GM12878 (cell line): ENCODE measurements around the gene HMCN1. TPM values are rescaled to one million over a fixed set of nuclear protein-coding genes. Genes with fewer than 3 reads are reported as not detected.

Experiments used
- ATAC-seq: fragments of 200-7000 bp; cut with Tn5 transposase; 3 replicates; pipeline ENCODE4 v1.9.1; 2020; ENCODE audit warnings: mild to moderate bottlenecking, moderate library complexity
- BruUV-seq: library from RNA; stranded (reverse); fragments of 400-500 nt; replicated peaks from 2 replicates; lab custom pipeline; 2021; lab: Mats Ljungman, UMichigan
- CTCF ChIA-PET: fragments of 300-600 bp; sonication (Branson Sonifier 250); formaldehyde crosslinking; extraction: SDS; loops from one replicate; lab custom pipeline; 2021; ENCODE audit warnings: inconsistent platforms; lab: Yijun Ruan, JAX
- POLR2A ChIA-PET: fragments of 350-600 bp; formaldehyde crosslinking; extraction: SDS; loops from one replicate; lab custom pipeline; 2021; ENCODE audit warnings: inconsistent platforms; lab: Charles Lee
- RAD21 ChIA-PET: fragments of 300-600 bp; sonication (Branson Sonifier 250); formaldehyde crosslinking; loops from one replicate; lab custom pipeline; 2023; ENCODE audit warnings: antibody characterized with exemption; ENCODE audit not compliant: unreplicated experiment; lab: Charles Lee
- SMC1A ChIA-PET: fragments of 300-600 bp; sonication (Branson Sonifier 250); formaldehyde crosslinking; loops from one replicate; lab custom pipeline; 2023; ENCODE audit not compliant: unreplicated experiment, uncharacterized antibody; lab: Charles Lee
- DNase-seq: peaks from one replicate; pipeline ENCODE4 v3.0.0-alpha.2; 2011; ENCODE audit warnings: low read depth, low spot score
- FAIRE-seq: peaks from 3 replicates; lab custom pipeline; 2011; peaks lifted over from hg19 to GRCh38; lab: Jason Lieb, UNC
- H2AFZ ChIP-seq: 2 replicates; pipeline ENCODE4 v1.6.0; 2011; ENCODE audit warnings: low read depth, low read length, control low read depth; ENCODE audit not compliant: control insufficient read depth
- H3K27ac ChIP-seq: 2 replicates; pipeline ENCODE4 v1.5.1; 2011; ENCODE audit warnings: control low read depth; ENCODE audit not compliant: control insufficient read depth, insufficient read depth
- H3K27me3 ChIP-seq, 2 experiments: replicated peaks in 1 of 2; 2 replicates each; pipeline versions ENCODE4 v1.6.0 to v1.6.1; 2011; ENCODE audit warnings: low read length in 1 of 2; ENCODE audit not compliant: control insufficient read depth in 2 of 2, insufficient read depth in 2 of 2
- H3K36me3 ChIP-seq, 2 experiments: 2 replicates each; pipeline ENCODE4 v1.5.1; 2011; ENCODE audit warnings: low read length in 1 of 2; ENCODE audit not compliant: control insufficient read depth in 2 of 2, insufficient read depth in 2 of 2
- H3K4me1 ChIP-seq: 2 replicates; pipeline ENCODE4 v1.6.1; 2011; ENCODE audit warnings: mild to moderate bottlenecking, low read length, moderate library complexity, mixed read lengths; ENCODE audit not compliant: control insufficient read depth, insufficient read depth
- H3K4me2 ChIP-seq: 2 replicates; pipeline ENCODE4 v1.6.0; 2011; ENCODE audit warnings: control low read depth; ENCODE audit not compliant: control insufficient read depth, insufficient read depth
- H3K4me3 ChIP-seq: fragments of 200-600 bp; sonication (generic); 2 replicates; pipeline ENCODE4 v1.5.1; 2016
- H3K79me2 ChIP-seq: 2 replicates; pipeline ENCODE4 v1.6.0; 2011; ENCODE audit warnings: low read length; ENCODE audit not compliant: control insufficient read depth, insufficient read depth
- H3K9ac ChIP-seq: 2 replicates; pipeline ENCODE4 v1.8.0; 2011; ENCODE audit warnings: low read length, control low read depth, mixed read lengths; ENCODE audit not compliant: control insufficient read depth, insufficient read depth
- H3K9me3 ChIP-seq: replicated peaks from 3 replicates; pipeline ENCODE4 v1.5.1; 2011; ENCODE audit warnings: mild to moderate bottlenecking, low read length; ENCODE audit not compliant: control insufficient read depth, insufficient read depth
- H4K20me1 ChIP-seq: 2 replicates; pipeline ENCODE4 v1.6.0; 2011; ENCODE audit not compliant: control insufficient read depth, insufficient read depth
- CEBPB ChIP-seq, 2 experiments: fragments of 150-350 bp in 1 of 2; IDR thresholded peaks; 2 replicates each; pipeline ENCODE4 v1.6.1; 2012 to 2014; ENCODE audit warnings: low read depth in 2 of 2, low read length in 2 of 2, borderline replicate concordance in 1 of 2, inconsistent platforms in 1 of 2
- EP300 ChIP-seq, 2 experiments: fragments of 150-350 bp in 1 of 2; IDR thresholded peaks; 2 replicates each; pipeline ENCODE4 v1.6.1; 2011 to 2012; ENCODE audit warnings: low read depth in 2 of 2, low read length in 2 of 2, borderline replicate concordance in 1 of 2, improper control_type of control experiment in 1 of 2, inconsistent platforms in 1 of 2; ENCODE audit not compliant: control insufficient read depth in 1 of 2
- EZH2 ChIP-seq: IDR thresholded peaks from 2 replicates; pipeline ENCODE4 v1.6.1; 2012; ENCODE audit warnings: low read depth, mild to moderate bottlenecking, control low read depth, inconsistent platforms, low read length, borderline replicate concordance; ENCODE audit not compliant: control insufficient read depth
- KAT2A ChIP-seq: conservative IDR thresholded peaks from 2 replicates; pipeline ENCODE4 v1.6.1; 2011; ENCODE audit warnings: low read depth, low read length; ENCODE audit not compliant: control insufficient read depth
- KDM1A ChIP-seq: fragments of 200-600 bp; sonication (generic); IDR thresholded peaks from 2 replicates; pipeline ENCODE4 v1.6.1; 2016; ENCODE audit warnings: borderline replicate concordance
- MYC ChIP-seq: IDR thresholded peaks from 2 replicates; pipeline ENCODE4 v1.6.1; 2011; ENCODE audit warnings: mild to moderate bottlenecking, low read length, moderate library complexity, inconsistent platforms; ENCODE audit not compliant: insufficient read depth, insufficient replicate concordance, insufficient read length, severe bottlenecking
- YBX1 ChIP-seq: fragments of 450-650 bp; IDR thresholded peaks from 2 replicates; pipeline ENCODE4 v1.6.1; 2016; ENCODE audit warnings: antibody characterized with exemption
- ZSCAN29 ChIP-seq: fragments of 450-650 bp; IDR thresholded peaks from 2 replicates; pipeline ENCODE4 v1.6.1; 2017; ENCODE audit warnings: mild to moderate bottlenecking, moderate library complexity
- WGBS: methylation state at CpG from one replicate; pipeline ENCODE4 v1.1.6; 2016; ENCODE audit warnings: low lambda C conversion rate; ENCODE audit not compliant: insufficient replicate concordance, insufficient coverage; ENCODE audit errors: missing lambda C conversion rate; 5-methylcytosine and 5-hydroxymethylcytosine counted together
- in situ Hi-C: fragments of 300-500 bp; cut with MboI; formaldehyde crosslinking; loops from 9 replicates; pipeline ENCODE4 v1.14.3; 2018; ENCODE audit warnings: mixed read lengths
- intact Hi-C: fragments of 100-400 bp; cut with micrococcal nuclease; formaldehyde crosslinking; loops from one replicate; pipeline ENCODE4 v1.14.2; 2022; ENCODE audit not compliant: unreplicated experiment
- polyA plus RNA-seq, 11 experiments: library from polyadenylated mRNA; depleted of rRNA in 4 of 11; unstranded in 6 of 11; stranded (reverse) in 5 of 11; fragments of >200 nt; fragmentation: Nextera tagmentation in 4 of 11; fragmentation: Illumina TruSeq in 1 of 11; extraction: Ambion mirVana in 4 of 11; extraction: Trizol in 1 of 11; gene quantifications; 1 replicate in 1 of 11; 2 replicates in 10 of 11; pipeline versions ENCODE4 v1.2.1 to v1.2.3, GENCODE V29; 2011 to 2016; ENCODE audit warnings: inconsistent platforms in 2 of 11, missing spikeins in 2 of 11, low read depth in 1 of 11
- total RNA-seq, 4 experiments: library from RNA; depleted of rRNA in 3 of 4; stranded (reverse); fragments of >200 nt in 3 of 4; fragmentation: Illumina TruSeq in 1 of 4; extraction: Trizol in 1 of 4; gene quantifications; 2 replicates each; pipeline versions ENCODE4 v1.2.1 to v1.2.3, GENCODE V29; 2013 to 2021
- TF ChIP-seq, protein P1 (sequence below): fragments of 450-650 bp; IDR thresholded peaks from 2 replicates; pipeline ENCODE4 v1.6.1; 2016; ENCODE audit warnings: mild to moderate bottlenecking, moderate library complexity, borderline replicate concordance
- TF ChIP-seq, protein P2 (sequence below): fragments of 450-650 bp; formaldehyde crosslinking; IDR thresholded peaks from 2 replicates; pipeline ENCODE4 v1.4.0; 2020; ENCODE audit warnings: mild to moderate bottlenecking, moderate library complexity
- TF ChIP-seq, protein P3 (sequence below): fragments of 450-650 bp; IDR thresholded peaks from 2 replicates; pipeline ENCODE4 v1.6.1; 2017; ENCODE audit warnings: mild to moderate bottlenecking

HMCN1 gene
- total and polyA plus RNA-seq, 10 of the 15 experiments (the other 5 are each of a cell fraction or from before 2014, with no cell fraction given) = under 0.01 to 0.07 TPM; not detected in 8

DNA sequence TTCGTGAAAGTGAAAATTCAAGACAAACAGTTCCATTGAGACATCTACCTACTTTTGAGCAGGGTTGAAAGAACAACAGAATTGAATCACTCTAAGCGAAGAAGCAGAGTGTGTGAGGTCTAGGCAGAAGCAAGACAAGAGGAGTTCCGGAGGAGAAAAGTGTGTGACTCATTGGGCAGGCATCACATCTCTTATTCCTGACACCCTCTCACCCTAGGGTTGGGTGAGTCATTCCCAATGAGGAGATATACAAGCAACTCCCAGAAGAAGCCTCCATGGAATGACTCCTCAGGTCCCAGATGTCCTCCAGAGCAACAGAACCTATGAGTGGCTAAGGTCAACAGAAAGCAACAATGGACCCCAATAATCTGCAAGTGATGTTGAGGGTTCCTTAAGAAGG lies 502.7 kb downstream of the HMCN1 start:
- ChIA-PET POLR2A (no interaction called here), CTCF (no interaction called here), SMC1A (no interaction called here), RAD21 (no interaction called here)
- no peak overlapping the region for H2AFZ ChIP-seq
- H4K20me1 ChIP-seq = no peaks in the 10 kb centered on the region
- H3K9ac ChIP-seq = no peak overlapping the region
- in situ Hi-C loops = no loop called here
- no peak overlapping the region for H3K4me3 ChIP-seq
- no peaks in the 10 kb centered on the region for H3K27me3 ChIP-seq
- H3K36me3 ChIP-seq = no peaks in the 10 kb centered on the region
- no peaks in the 10 kb centered on the region for H3K9me3 ChIP-seq
- no peak for TF ChIP-seq MYC
- TF ChIP-seq, protein P1, sequence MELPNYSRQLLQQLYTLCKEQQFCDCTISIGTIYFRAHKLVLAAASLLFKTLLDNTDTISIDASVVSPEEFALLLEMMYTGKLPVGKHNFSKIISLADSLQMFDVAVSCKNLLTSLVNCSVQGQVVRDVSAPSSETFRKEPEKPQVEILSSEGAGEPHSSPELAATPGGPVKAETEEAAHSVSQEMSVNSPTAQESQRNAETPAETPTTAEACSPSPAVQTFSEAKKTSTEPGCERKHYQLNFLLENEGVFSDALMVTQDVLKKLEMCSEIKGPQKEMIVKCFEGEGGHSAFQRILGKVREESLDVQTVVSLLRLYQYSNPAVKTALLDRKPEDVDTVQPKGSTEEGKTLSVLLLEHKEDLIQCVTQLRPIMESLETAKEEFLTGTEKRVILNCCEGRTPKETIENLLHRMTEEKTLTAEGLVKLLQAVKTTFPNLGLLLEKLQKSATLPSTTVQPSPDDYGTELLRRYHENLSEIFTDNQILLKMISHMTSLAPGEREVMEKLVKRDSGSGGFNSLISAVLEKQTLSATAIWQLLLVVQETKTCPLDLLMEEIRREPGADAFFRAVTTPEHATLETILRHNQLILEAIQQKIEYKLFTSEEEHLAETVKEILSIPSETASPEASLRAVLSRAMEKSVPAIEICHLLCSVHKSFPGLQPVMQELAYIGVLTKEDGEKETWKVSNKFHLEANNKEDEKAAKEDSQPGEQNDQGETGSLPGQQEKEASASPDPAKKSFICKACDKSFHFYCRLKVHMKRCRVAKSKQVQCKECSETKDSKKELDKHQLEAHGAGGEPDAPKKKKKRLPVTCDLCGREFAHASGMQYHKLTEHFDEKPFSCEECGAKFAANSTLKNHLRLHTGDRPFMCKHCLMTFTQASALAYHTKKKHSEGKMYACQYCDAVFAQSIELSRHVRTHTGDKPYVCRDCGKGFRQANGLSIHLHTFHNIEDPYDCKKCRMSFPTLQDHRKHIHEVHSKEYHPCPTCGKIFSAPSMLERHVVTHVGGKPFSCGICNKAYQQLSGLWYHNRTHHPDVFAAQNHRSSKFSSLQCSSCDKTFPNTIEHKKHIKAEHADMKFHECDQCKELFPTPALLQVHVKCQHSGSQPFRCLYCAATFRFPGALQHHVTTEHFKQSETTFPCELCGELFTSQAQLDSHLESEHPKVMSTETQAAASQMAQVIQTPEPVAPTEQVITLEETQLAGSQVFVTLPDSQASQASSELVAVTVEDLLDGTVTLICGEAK = no peak
- TF ChIP-seq, protein P2, sequence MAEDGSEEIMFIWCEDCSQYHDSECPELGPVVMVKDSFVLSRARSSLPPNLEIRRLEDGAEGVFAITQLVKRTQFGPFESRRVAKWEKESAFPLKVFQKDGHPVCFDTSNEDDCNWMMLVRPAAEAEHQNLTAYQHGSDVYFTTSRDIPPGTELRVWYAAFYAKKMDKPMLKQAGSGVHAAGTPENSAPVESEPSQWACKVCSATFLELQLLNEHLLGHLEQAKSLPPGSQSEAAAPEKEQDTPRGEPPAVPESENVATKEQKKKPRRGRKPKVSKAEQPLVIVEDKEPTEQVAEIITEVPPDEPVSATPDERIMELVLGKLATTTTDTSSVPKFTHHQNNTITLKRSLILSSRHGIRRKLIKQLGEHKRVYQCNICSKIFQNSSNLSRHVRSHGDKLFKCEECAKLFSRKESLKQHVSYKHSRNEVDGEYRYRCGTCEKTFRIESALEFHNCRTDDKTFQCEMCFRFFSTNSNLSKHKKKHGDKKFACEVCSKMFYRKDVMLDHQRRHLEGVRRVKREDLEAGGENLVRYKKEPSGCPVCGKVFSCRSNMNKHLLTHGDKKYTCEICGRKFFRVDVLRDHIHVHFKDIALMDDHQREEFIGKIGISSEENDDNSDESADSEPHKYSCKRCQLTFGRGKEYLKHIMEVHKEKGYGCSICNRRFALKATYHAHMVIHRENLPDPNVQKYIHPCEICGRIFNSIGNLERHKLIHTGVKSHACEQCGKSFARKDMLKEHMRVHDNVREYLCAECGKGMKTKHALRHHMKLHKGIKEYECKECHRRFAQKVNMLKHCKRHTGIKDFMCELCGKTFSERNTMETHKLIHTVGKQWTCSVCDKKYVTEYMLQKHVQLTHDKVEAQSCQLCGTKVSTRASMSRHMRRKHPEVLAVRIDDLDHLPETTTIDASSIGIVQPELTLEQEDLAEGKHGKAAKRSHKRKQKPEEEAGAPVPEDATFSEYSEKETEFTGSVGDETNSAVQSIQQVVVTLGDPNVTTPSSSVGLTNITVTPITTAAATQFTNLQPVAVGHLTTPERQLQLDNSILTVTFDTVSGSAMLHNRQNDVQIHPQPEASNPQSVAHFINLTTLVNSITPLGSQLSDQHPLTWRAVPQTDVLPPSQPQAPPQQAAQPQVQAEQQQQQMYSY = no peak
- no peak for TF ChIP-seq ZSCAN29
- no peak for TF ChIP-seq YBX1
- TF ChIP-seq EZH2 = no peak
- TF ChIP-seq, protein P3, sequence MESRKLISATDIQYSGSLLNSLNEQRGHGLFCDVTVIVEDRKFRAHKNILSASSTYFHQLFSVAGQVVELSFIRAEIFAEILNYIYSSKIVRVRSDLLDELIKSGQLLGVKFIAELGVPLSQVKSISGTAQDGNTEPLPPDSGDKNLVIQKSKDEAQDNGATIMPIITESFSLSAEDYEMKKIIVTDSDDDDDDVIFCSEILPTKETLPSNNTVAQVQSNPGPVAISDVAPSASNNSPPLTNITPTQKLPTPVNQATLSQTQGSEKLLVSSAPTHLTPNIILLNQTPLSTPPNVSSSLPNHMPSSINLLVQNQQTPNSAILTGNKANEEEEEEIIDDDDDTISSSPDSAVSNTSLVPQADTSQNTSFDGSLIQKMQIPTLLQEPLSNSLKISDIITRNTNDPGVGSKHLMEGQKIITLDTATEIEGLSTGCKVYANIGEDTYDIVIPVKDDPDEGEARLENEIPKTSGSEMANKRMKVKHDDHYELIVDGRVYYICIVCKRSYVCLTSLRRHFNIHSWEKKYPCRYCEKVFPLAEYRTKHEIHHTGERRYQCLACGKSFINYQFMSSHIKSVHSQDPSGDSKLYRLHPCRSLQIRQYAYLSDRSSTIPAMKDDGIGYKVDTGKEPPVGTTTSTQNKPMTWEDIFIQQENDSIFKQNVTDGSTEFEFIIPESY = no peak
- TF ChIP-seq KDM1A = no peak
- no peak for TF ChIP-seq CEBPB (IDR thresholded peaks at IDR 0.05; ENCODE audit: borderline replicate concordance in 1 of 2, low read depth in 2 of 2, low read length in 2 of 2)
- TF ChIP-seq EP300 (IDR thresholded peaks at IDR 0.05; ENCODE audit: borderline replicate concordance in 1 of 2, control insufficient read depth in 1 of 2, low read depth in 2 of 2, low read length in 2 of 2) = no peak
- TF ChIP-seq KAT2A = no peak
- WGBS = 73% methylated on average over 3 of the region's 3 CpGs
- no peaks in the 10 kb centered on the region for H3K4me1 ChIP-seq
- no peak for ATAC-seq
- BruUV-seq = no TSS peak
- FAIRE-seq = no peak
- no peak overlapping the region for H3K27ac ChIP-seq
- no peak for DNase-seq
- H3K79me2 ChIP-seq = no peaks in the 10 kb centered on the region
- intact Hi-C loops = no loop called here
- H3K4me2 ChIP-seq = no peak overlapping the region
